ENCODE measurements around the gene VWA7. TPM values are rescaled to one million over a fixed set of nuclear protein-coding genes. Genes with fewer than 3 reads are reported as not detected.
"Not testable (repeated sequence)": the region's sequence is repeated elsewhere in the genome, so short reads cannot be mapped to it uniquely, and the experiment has no call there.

VWA7 gene
- total RNA-seq, 4 donors from 2014 or later: 1.2 to 8.9 (median 5.4) TPM

- peaks cover 12 to 18% of the 10 kb centered on the region in 2 donors for H3K4me1 ChIP-seq
- WGBS, 2 donors: 93 to 95% methylated on average over 12 of the region's 12 CpGs
- H3K4me3 ChIP-seq (replicated peaks in 1 of 3): no peak overlapping the region
- H3K27me3 ChIP-seq: no peaks in the 10 kb centered on the region
- H3K9me3 ChIP-seq: no peaks in the 10 kb centered on the region
- no peak for DNase-seq
- H3K27ac ChIP-seq: no peak overlapping the region
- H3K36me3 ChIP-seq: no peaks in the 10 kb centered on the region
- no peak for TF ChIP-seq POLR2A (IDR thresholded peaks at IDR 0.05)
- TF ChIP-seq, protein P1, sequence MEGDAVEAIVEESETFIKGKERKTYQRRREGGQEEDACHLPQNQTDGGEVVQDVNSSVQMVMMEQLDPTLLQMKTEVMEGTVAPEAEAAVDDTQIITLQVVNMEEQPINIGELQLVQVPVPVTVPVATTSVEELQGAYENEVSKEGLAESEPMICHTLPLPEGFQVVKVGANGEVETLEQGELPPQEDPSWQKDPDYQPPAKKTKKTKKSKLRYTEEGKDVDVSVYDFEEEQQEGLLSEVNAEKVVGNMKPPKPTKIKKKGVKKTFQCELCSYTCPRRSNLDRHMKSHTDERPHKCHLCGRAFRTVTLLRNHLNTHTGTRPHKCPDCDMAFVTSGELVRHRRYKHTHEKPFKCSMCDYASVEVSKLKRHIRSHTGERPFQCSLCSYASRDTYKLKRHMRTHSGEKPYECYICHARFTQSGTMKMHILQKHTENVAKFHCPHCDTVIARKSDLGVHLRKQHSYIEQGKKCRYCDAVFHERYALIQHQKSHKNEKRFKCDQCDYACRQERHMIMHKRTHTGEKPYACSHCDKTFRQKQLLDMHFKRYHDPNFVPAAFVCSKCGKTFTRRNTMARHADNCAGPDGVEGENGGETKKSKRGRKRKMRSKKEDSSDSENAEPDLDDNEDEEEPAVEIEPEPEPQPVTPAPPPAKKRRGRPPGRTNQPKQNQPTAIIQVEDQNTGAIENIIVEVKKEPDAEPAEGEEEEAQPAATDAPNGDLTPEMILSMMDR (IDR thresholded peaks at IDR 0.05): no peak
- intact Hi-C loops (cut with DNase I): no loop called here
These were observed 34.5 kb upstream of the VWA7 start for GRCh38 chr6:31811645-31812044.

DNA sequence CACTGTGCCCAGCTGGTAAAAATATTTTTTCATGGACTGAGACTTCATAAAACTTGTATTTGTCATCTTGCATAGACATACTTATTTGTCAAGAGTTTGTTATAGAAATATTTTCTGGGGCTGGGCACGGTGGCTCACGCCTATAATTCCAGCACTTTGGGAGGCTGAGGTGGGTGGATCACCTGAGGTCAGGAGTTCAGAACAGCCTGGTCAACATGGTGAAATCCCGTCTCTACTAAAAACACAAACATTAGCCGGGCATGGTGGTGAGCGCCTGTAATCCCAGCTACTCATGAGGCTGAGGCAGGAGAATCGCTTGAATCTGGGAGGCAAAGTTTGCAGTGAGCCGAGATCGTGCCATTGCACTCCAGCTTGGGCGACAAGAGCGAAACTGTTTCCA, 31.5 kb upstream of the VWA7 start:
- H3K27ac ChIP-seq; DNase-seq; H3K27me3 ChIP-seq; H3K9me3 ChIP-seq; H3K36me3 ChIP-seq; intact Hi-C loops (cut with DNase I); H3K4me3 ChIP-seq (replicated peaks in 1 of 3): not testable (repeated sequence)
- WGBS, 2 donors: 92 to 94% methylated on average over 10 of the region's 10 CpGs
- H3K4me1 ChIP-seq: peaks cover 7 to 22% of the 10 kb centered on the region in 2 donors

DNA sequence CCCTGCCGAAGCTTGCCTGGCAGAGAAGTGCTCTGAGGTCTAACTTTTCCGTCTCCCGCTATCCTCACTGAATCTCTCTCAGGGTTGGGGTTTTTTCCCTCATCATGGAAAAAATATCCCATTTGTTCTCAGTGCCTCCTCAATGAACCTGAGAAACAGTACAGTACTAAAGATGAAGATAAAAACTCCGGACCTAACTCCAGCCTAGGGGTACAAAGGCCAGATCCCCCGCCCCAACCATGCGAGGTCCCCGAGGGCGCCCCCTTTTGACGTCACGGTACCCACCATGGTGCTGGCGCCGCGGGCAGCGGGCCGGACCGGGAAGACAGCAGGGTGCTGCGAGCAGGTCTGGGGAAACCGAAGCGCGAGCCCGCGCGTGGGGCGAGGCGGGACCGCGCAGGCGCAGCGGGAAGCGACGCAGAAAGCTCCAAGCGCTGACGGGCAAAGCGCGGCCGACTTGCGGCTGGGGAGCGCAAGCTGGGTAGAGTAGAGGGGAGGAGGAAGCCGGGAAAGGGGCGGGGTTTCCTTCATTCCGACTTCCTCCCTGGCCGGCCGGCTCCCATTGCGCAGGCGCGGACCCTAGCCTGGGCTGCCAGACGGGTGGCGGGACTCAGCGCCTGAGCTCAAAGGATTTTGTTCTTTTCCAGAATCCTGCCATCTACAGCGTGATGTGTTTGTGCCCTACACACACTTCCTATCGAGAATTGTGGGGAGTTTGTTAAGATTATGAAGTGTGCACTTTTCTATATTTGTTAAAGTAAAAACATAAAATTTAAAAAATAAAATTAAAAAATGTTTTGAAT, 29.5 kb upstream of the VWA7 start, which contains the start of gene LSM2:
Gene LSM2, minus strand, starts transcription at position 497 of the 803 bp plus-strand sequence. Its CDS starts 209 bp downstream, at position 288.
- no peaks in the 10 kb centered on the region for H3K27me3 ChIP-seq
- peaks cover 4 to 17% of the 10 kb centered on the region in 2 donors for H3K4me1 ChIP-seq
- H3K9me3 ChIP-seq: no peaks in the 10 kb centered on the region
- peak; percentile 98 for DNase-seq
- intact Hi-C loops (cut with DNase I): no loop called here
- WGBS, 2 donors: 1% methylated on average over 47 to 49 of the region's 51 CpGs
- peak within 1 kb of the TSS; percentile 53 to 66 (median 57) for H3K4me3 ChIP-seq (replicated peaks in 1 of 3)
- TF ChIP-seq, protein P1 (IDR thresholded peaks at IDR 0.05): peak in 3 of 6 experiments; percentile 3 to 24 (median 13)
- peak in 1 of 2 donors; percentile 97 for TF ChIP-seq POLR2A (IDR thresholded peaks at IDR 0.05)
- peak within 1 kb of the TSS; percentile 86 to 97 (median 93) for H3K27ac ChIP-seq
- H3K36me3 ChIP-seq: no peaks in the 10 kb centered on the region

GRCh38 chr6:31805939-31806469, 28.9 kb upstream of the VWA7 start:
- Histone ChIP-seq H3K27ac (peak overlapping the region; percentile 85 to 97 (median 93)), H3K36me3 (no peaks in the 10 kb centered on the region), H3K4me3 (replicated peaks in 1 of 3) (peak overlapping the region; percentile 53 to 66 (median 57)), H3K4me1 (peaks cover 4 to 17% of the 10 kb centered on the region in 2 donors), H3K27me3 (no peaks in the 10 kb centered on the region), H3K9me3 (no peaks in the 10 kb centered on the region)
- intact Hi-C loops (cut with DNase I): no loop called here
- WGBS, 2 donors: 15 to 16% methylated on average over 7 of the region's 7 CpGs
- no peak for DNase-seq
- TF ChIP-seq POLR2A (IDR thresholded peaks at IDR 0.05): no peak
- TF ChIP-seq, protein P1 (IDR thresholded peaks at IDR 0.05): no peak

- peaks cover 6 to 13% of the 10 kb centered on the region in 2 donors for H3K4me1 ChIP-seq
- WGBS, 2 donors: 94 to 96% methylated on average over 8 of the region's 8 CpGs
- H3K9me3 ChIP-seq; H3K4me3 ChIP-seq (replicated peaks in 1 of 3); intact Hi-C loops (cut with DNase I); H3K27me3 ChIP-seq; H3K36me3 ChIP-seq; H3K27ac ChIP-seq; DNase-seq: not testable (repeated sequence)
These were observed 24.2 kb upstream of the VWA7 start for GRCh38 chr6:31801031-31801927.
